B cell (primary cell): Measurements from ENCODE around the gene NCK2. TPM values are rescaled to one million over a fixed set of nuclear protein-coding genes. Genes with fewer than 3 reads are reported as not detected.

ENCODE experiments used
- ATAC-seq: fragments of 200-7000 bp; cut with Tn5 transposase; one replicate; pipeline ENCODE4 v1.10.0; 2021; ENCODE audit warnings: low read depth, mild to moderate bottlenecking, moderate number of reproducible peaks, moderate library complexity
- CTCF ChIA-PET: fragments of 350-600 bp; sonication (Branson Sonifier 250); formaldehyde crosslinking; loops from one replicate; lab custom pipeline; 2021; ENCODE audit warnings: antibody characterized with exemption, inconsistent platforms; lab: Charles Lee
- POLR2A ChIA-PET: fragments of 350-600 bp; sonication (Branson Sonifier 250); formaldehyde crosslinking; loops from one replicate; lab custom pipeline; 2021; ENCODE audit warnings: antibody characterized with exemption; lab: Charles Lee
- DNase-seq: peaks from one replicate; pipeline ENCODE4 v3.0.0; 2013
- H2AFZ ChIP-seq: 2 replicates; pipeline ENCODE4 v1.6.1; 2012; ENCODE audit warnings: mild to moderate bottlenecking, low read depth, low read length; ENCODE audit not compliant: insufficient read depth, poor library complexity, severe bottlenecking
- H3K27ac ChIP-seq, 2 donors: 1 replicate in 1 of 2; 2 replicates in 1 of 2; pipeline ENCODE4 v1.5.1; 2012 to 2013; ENCODE audit warnings: low read length in 2 of 2, mild to moderate bottlenecking in 2 of 2, moderate library complexity in 1 of 2
- H3K27me3 ChIP-seq, 4 experiments: fragments of 200-600 bp in 1 of 4; sonication (generic) in 1 of 4; replicated peaks in 1 of 4; 1 replicate in 2 of 4; 2 replicates in 2 of 4; pipeline versions ENCODE4 v1.6.1 to v1.7.0; 2013 to 2016; ENCODE audit warnings: low read length in 3 of 4, mild to moderate bottlenecking in 2 of 4, mixed read lengths in 1 of 4, moderate library complexity in 1 of 4; ENCODE audit not compliant: insufficient read depth in 4 of 4, control insufficient read depth in 3 of 4; ENCODE audit errors: control extremely low read depth in 1 of 4
- H3K36me3 ChIP-seq, 2 experiments: replicated peaks in 1 of 2; 1 replicate in 1 of 2; 2 replicates in 1 of 2; pipeline versions ENCODE4 v1.6.1 to v1.7.1; 2013; ENCODE audit warnings: low read length in 1 of 2; ENCODE audit not compliant: insufficient read depth in 2 of 2, control insufficient read depth in 1 of 2; ENCODE audit errors: control extremely low read depth in 1 of 2, extremely low read depth in 1 of 2
- H3K4me1 ChIP-seq, 2 donors: fragments of 200-600 bp in 1 of 2; sonication (generic) in 1 of 2; 1 replicate in 1 of 2; 2 replicates in 1 of 2; pipeline versions ENCODE4 v1.5.1 to v1.6.1; 2013 to 2017; ENCODE audit warnings: low read length in 2 of 2; ENCODE audit not compliant: control insufficient read depth in 2 of 2, insufficient read depth in 2 of 2
- H3K4me2 ChIP-seq: replicated peaks from 2 replicates; pipeline ENCODE3; 2012; ENCODE audit warnings: mild to moderate bottlenecking, low read depth, low read length; ENCODE audit not compliant: poor library complexity, severe bottlenecking
- H3K4me3 ChIP-seq, 5 experiments: fragments of 200-600 bp in 1 of 5; sonication (generic) in 1 of 5; 1 replicate in 3 of 5; 2 replicates in 2 of 5; pipeline versions ENCODE4 v1.5.1 to v1.7.0; 2011 to 2016; ENCODE audit warnings: low read length in 4 of 5, mild to moderate bottlenecking in 4 of 5, low read depth in 2 of 5, control low read depth in 1 of 5, moderate library complexity in 1 of 5; ENCODE audit not compliant: insufficient read depth in 1 of 5; ENCODE audit errors: control extremely low read depth in 1 of 5, extremely low read depth in 1 of 5
- H3K79me2 ChIP-seq: fragments of 200-600 bp; sonication (generic); one replicate; pipeline ENCODE4 v1.6.0; 2016; ENCODE audit warnings: low read length; ENCODE audit not compliant: control insufficient read depth, insufficient read depth
- H3K9ac ChIP-seq: fragments of 200-600 bp; sonication (generic); 2 replicates; pipeline ENCODE4 v1.6.1; 2017; ENCODE audit warnings: mild to moderate bottlenecking, low read length, moderate library complexity
- H3K9me3 ChIP-seq, 3 donors: one replicate each; pipeline versions ENCODE4 v1.6.1 to v1.7.1; 2013; ENCODE audit warnings: low read length in 2 of 3; ENCODE audit not compliant: control insufficient read depth in 2 of 3, insufficient read depth in 1 of 3; ENCODE audit errors: control extremely low read depth in 1 of 3
- H4K20me1 ChIP-seq: 2 replicates; pipeline ENCODE4 v1.6.0; 2012; ENCODE audit warnings: mild to moderate bottlenecking, low read length; ENCODE audit not compliant: insufficient read depth, control insufficient read depth, poor library complexity, severe bottlenecking
- H3K27ac Mint-ChIP-seq: one replicate; pipeline ENCODE4 v1.8.0; 2021; ENCODE audit warnings: mixed read lengths
- H3K27me3 Mint-ChIP-seq: one replicate; pipeline ENCODE4 v1.8.0; 2021; ENCODE audit warnings: mixed read lengths
- H3K4me1 Mint-ChIP-seq: one replicate; pipeline ENCODE4 v1.8.0; 2021; ENCODE audit warnings: mixed read lengths
- H3K4me3 Mint-ChIP-seq: one replicate; pipeline ENCODE4 v1.8.0; 2021; ENCODE audit warnings: mixed read lengths
- H3K9me3 Mint-ChIP-seq: one replicate; pipeline ENCODE4 v1.8.0; 2022; ENCODE audit warnings: mixed read lengths; ENCODE audit not compliant: insufficient read depth
- CTCF ChIP-seq: fragments of 200-600 bp; IDR thresholded peaks from one replicate; pipeline ENCODE4 v1.8.0; 2022; ENCODE audit warnings: antibody characterized with exemption, mild to moderate bottlenecking
- EZH2 ChIP-seq: IDR thresholded peaks from 2 replicates; pipeline ENCODE4 v1.6.1; 2012; ENCODE audit warnings: borderline replicate concordance, low read depth, mild to moderate bottlenecking, moderate library complexity, low read length; ENCODE audit not compliant: insufficient read depth, poor library complexity, severe bottlenecking
- WGBS: methylation state at CpG from one replicate; pipeline ENCODE4 v1.1.5; 2013; ENCODE audit warnings: missing lambda C conversion rate; ENCODE audit not compliant: insufficient coverage; 5-methylcytosine and 5-hydroxymethylcytosine counted together
- intact Hi-C: fragments of 100-400 bp; cut with micrococcal nuclease; formaldehyde crosslinking; loops from one replicate; pipeline ENCODE4 v1.10.0; 2022
- polyA plus RNA-seq: library from polyadenylated mRNA; depleted of rRNA; stranded (reverse); fragments of >200 nt; gene quantifications from 2 replicates; pipeline ENCODE4 v1.2.3, GENCODE V29; 2012
- total RNA-seq, 2 donors: library from RNA; stranded (reverse); fragments of 120-200 nt in 1 of 2; gene quantifications; 1 replicate in 1 of 2; 2 replicates in 1 of 2; pipeline versions ENCODE4 v1.2.3 to v1.2.4, GENCODE V29; 2013 to 2022

Gene NCK2
- total and polyA plus RNA-seq, 2 donors (not counting 1 experiment from before 2014, with no cell fraction given), result 64.2 to 72.3 TPM

DNA sequence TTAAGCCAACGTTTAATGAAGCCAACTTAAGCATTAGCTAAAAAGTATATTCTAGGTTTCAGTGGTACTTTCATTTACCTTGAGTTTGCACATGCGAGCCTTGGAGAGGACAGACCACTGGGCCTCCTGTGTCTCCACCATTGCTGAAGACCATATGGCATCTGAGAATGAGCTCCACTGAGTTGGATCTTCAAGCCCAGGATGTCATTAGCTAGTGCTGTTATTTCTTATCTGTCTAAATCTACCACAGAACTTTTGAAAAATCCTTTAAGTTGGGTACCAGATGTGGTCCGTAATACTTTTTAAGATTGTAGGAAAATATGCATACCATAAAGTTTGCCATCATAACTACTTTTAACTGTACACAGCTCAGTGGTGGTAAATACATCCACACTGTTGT is 161.8 kb downstream of the NCK2 start:
- peaks cover 5 to 9% of the 10 kb centered on the region in 2 donors for H3K4me1 ChIP-seq
- POLR2A ChIA-PET, result no interaction called here
- Mint-ChIP-seq H3K9me3 (no peaks in the 10 kb centered on the region), H3K27me3 (no peaks in the 10 kb centered on the region), H3K27ac (no peak overlapping the region), H3K4me3 (no peak overlapping the region), H3K4me1 (peaks cover 34% of the 10 kb centered on the region)
- no peak overlapping the region for H2AFZ ChIP-seq
- TF ChIP-seq EZH2 (no peak), CTCF (no peak)
- H3K36me3 ChIP-seq, result no peaks in the 10 kb centered on the region
- CTCF ChIA-PET, result no interaction called here
- ATAC-seq (no peak), DNase-seq (no peak)
- WGBS, result 52% methylated on average over 2 of the region's 3 CpGs
- no peaks in the 10 kb centered on the region for H4K20me1 ChIP-seq
- no peak overlapping the region for H3K4me2 ChIP-seq
- H3K9ac ChIP-seq, result no peak overlapping the region
- H3K27me3 ChIP-seq, result no peaks in the 10 kb centered on the region
- intact Hi-C loops, result no loop called here
- H3K9me3 ChIP-seq, result peaks cover 0 to 8% (median 0%) of the 10 kb centered on the region in 3 donors
- no peak overlapping the region for H3K27ac ChIP-seq
- H3K79me2 ChIP-seq, result peaks cover 4% of the 10 kb centered on the region
- H3K4me3 ChIP-seq, result no peak overlapping the region

DNA sequence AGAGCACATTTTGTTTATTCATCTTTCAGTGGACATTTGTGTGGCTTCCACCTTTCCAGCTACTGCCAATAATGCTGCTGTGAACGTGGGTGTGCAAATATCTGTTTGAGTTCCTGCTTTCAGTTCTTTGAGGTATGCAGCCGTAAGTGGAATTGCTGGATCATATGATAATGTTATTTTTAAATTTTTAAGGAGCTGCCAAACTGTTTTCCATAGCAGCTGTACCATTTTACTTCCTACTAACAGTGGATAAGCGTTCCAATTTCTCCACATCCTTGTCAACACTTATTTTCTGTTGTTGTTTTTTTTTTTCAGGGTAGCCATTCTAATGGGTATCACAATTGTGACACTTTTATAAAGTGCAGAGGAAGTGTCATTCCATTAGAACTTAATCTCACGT is 162.5 kb downstream of the NCK2 start:
- H3K4me3 Mint-ChIP-seq, result no peak overlapping the region
- no peak overlapping the region for H3K4me2 ChIP-seq
- ATAC-seq (no peak), DNase-seq (no peak)
- TF ChIP-seq CTCF (no peak), EZH2 (no peak)
- H3K27ac ChIP-seq, result no peak overlapping the region
- H3K9ac ChIP-seq, result no peak overlapping the region
- H4K20me1 ChIP-seq, result no peaks in the 10 kb centered on the region
- ChIA-PET POLR2A (interaction anchor here (0.7 kb wide), 1 partner anchor 19 kb away, joined by 3 read pairs; no protein-coding TSS in a partner anchor), CTCF (no interaction called here)
- no peaks in the 10 kb centered on the region for H3K36me3 ChIP-seq
- no peak overlapping the region for H2AFZ ChIP-seq
- no peaks in the 10 kb centered on the region for H3K27me3 Mint-ChIP-seq
- H3K4me1 Mint-ChIP-seq, result peaks cover 34% of the 10 kb centered on the region
- intact Hi-C loops, result no loop called here
- no peaks in the 10 kb centered on the region for H3K27me3 ChIP-seq
- peaks cover 4% of the 10 kb centered on the region for H3K79me2 ChIP-seq
- H3K4me1 ChIP-seq, result peaks cover 5 to 9% of the 10 kb centered on the region in 2 donors
- H3K4me3 ChIP-seq, result no peak overlapping the region
- H3K9me3 ChIP-seq, result peaks cover 0 to under 1% (median 0%) of the 10 kb centered on the region in 3 donors
- H3K9me3 Mint-ChIP-seq, result no peaks in the 10 kb centered on the region
- WGBS, result 60% methylated on average over 1 of the region's 4 CpGs
- H3K27ac Mint-ChIP-seq, result no peak overlapping the region
